ENCODE data around the gene SNX14. TPM values are rescaled to one million over a fixed set of nuclear protein-coding genes. Genes with fewer than 3 reads are reported as not detected.

Gene SNX14
- total RNA-seq, 1 experiment from 2014 or later = 85.0 TPM

GRCh38 chr6:85580878-85581267 is 12.8 kb downstream of the SNX14 start:
- ChIA-PET CTCF (no interaction called here), POLR2A (no interaction called here)

GRCh38 chr6:85580118-85580877 is 13.4 kb downstream of the SNX14 start:
- H3K36me3 ChIP-seq (ENCODE audit: control insufficient read depth, insufficient read depth, low read length) = no peaks in the 10 kb centered on the region; the same call in 1 of the 2 replicates
- peak in 1 of 2 experiments; percentile 13 for DNase-seq
- no TSS peak for BruUV-seq (replicated peaks)
- peaks cover 24% of the 10 kb centered on the region for H3K4me1 ChIP-seq
- 0 out of 2 replicates have a peak, but pooled peaks cover 4% of the 10 kb centered on the region for H3K9me3 ChIP-seq
- TF ChIP-seq CTCF (IDR thresholded peaks at IDR 0.05; ENCODE audit: insufficient read depth in 1 of 2, low read depth in 1 of 2, low read length in 1 of 2, severe bottlenecking in 1 of 2, unreplicated experiment in 1 of 2) = no peak
- Mint-ChIP-seq H3K27me3 (ENCODE audit: insufficient read depth, unreplicated experiment) (no peaks in the 10 kb centered on the region), H3K4me3 (ENCODE audit: unreplicated experiment) (no peak overlapping the region), H3K9me3 (ENCODE audit: unreplicated experiment) (peaks cover 27% of the 10 kb centered on the region), H3K4me1 (ENCODE audit: low read depth, unreplicated experiment) (peaks cover 9% of the 10 kb centered on the region), H3K27ac (ENCODE audit: unreplicated experiment) (peak overlapping the region; percentile 37), H3K36me3 (ENCODE audit: insufficient read depth, unreplicated experiment) (no peaks in the 10 kb centered on the region)
- POLR2A ChIA-PET = no interaction called here
- intact Hi-C loops (cut with micrococcal nuclease; ENCODE audit: unreplicated experiment) = no loop called here
- CTCF ChIA-PET = no interaction called here
- no peaks in the 10 kb centered on the region for H3K27me3 ChIP-seq (replicated peaks; ENCODE audit: control insufficient read depth, insufficient read depth, low read length)
- no peak overlapping the region for H3K4me3 ChIP-seq (ENCODE audit: low read depth, low read length)

More at GRCh38 chr6:85580878-85581267, 12.8 kb downstream of the SNX14 start:
- H3K9me3 ChIP-seq = 0 out of 2 replicates have a peak, but pooled peaks cover 4% of the 10 kb centered on the region
- no peak overlapping the region for H3K4me3 ChIP-seq (ENCODE audit: low read depth, low read length)
- no peaks in the 10 kb centered on the region for H3K27me3 Mint-ChIP-seq (ENCODE audit: insufficient read depth, unreplicated experiment)
- no peaks in the 10 kb centered on the region for H3K27me3 ChIP-seq (replicated peaks; ENCODE audit: control insufficient read depth, insufficient read depth, low read length)
- peaks cover 27% of the 10 kb centered on the region for H3K9me3 Mint-ChIP-seq (ENCODE audit: unreplicated experiment)
- H3K4me1 Mint-ChIP-seq (ENCODE audit: low read depth, unreplicated experiment) = peaks cover 9% of the 10 kb centered on the region
- peak overlapping the region; percentile 37 for H3K27ac Mint-ChIP-seq (ENCODE audit: unreplicated experiment)
- no peaks in the 10 kb centered on the region for H3K36me3 Mint-ChIP-seq (ENCODE audit: insufficient read depth, unreplicated experiment)
- no peak overlapping the region for H3K4me3 Mint-ChIP-seq (ENCODE audit: unreplicated experiment)
- TF ChIP-seq CTCF (IDR thresholded peaks at IDR 0.05; ENCODE audit: insufficient read depth in 1 of 2, low read depth in 1 of 2, low read length in 1 of 2, severe bottlenecking in 1 of 2, unreplicated experiment in 1 of 2) = no peak
- H3K36me3 ChIP-seq (ENCODE audit: control insufficient read depth, insufficient read depth, low read length) = no peaks in the 10 kb centered on the region; the same call in 1 of the 2 replicates
- no TSS peak for BruUV-seq (replicated peaks)
- intact Hi-C loops (cut with micrococcal nuclease; ENCODE audit: unreplicated experiment) = no loop called here
- H3K4me1 ChIP-seq = peaks cover 19% of the 10 kb centered on the region
- DNase-seq = no peak

- POLR2A ChIA-PET = no interaction called here
- no TSS peak for BruUV-seq (replicated peaks)
- CTCF ChIA-PET = no interaction called here
- Mint-ChIP-seq H3K4me3 (ENCODE audit: unreplicated experiment) (no peak overlapping the region), H3K9me3 (ENCODE audit: unreplicated experiment) (peaks cover 27% of the 10 kb centered on the region), H3K27ac (ENCODE audit: unreplicated experiment) (no peak overlapping the region), H3K27me3 (ENCODE audit: insufficient read depth, unreplicated experiment) (no peaks in the 10 kb centered on the region), H3K36me3 (ENCODE audit: insufficient read depth, unreplicated experiment) (no peaks in the 10 kb centered on the region), H3K4me1 (ENCODE audit: low read depth, unreplicated experiment) (peaks cover 14% of the 10 kb centered on the region)
- Histone ChIP-seq H3K36me3 (ENCODE audit: control insufficient read depth, insufficient read depth, low read length) (no peaks in the 10 kb centered on the region; the same call in 1 of the 2 replicates), H3K4me1 (peaks cover 27% of the 10 kb centered on the region), H3K27me3 (replicated peaks; ENCODE audit: control insufficient read depth, insufficient read depth, low read length) (no peaks in the 10 kb centered on the region), H3K4me3 (ENCODE audit: low read depth, low read length) (no peak overlapping the region), H3K9me3 (0 out of 2 replicates have a peak, but pooled peaks cover 1% of the 10 kb centered on the region)
- intact Hi-C loops (cut with micrococcal nuclease; ENCODE audit: unreplicated experiment) = no loop called here
- no peak for DNase-seq
- TF ChIP-seq CTCF (IDR thresholded peaks at IDR 0.05; ENCODE audit: insufficient read depth in 1 of 2, low read depth in 1 of 2, low read length in 1 of 2, severe bottlenecking in 1 of 2, unreplicated experiment in 1 of 2) = no peak
These were observed 14.1 kb downstream of the SNX14 start for GRCh38 chr6:85579581-85579980.
